ENCODE data around the gene DIRAS1. TPM values are rescaled to one million over a fixed set of nuclear protein-coding genes. Genes with fewer than 3 reads are reported as not detected.
"Not testable (repeated sequence)": the region's sequence is repeated elsewhere in the genome, so short reads cannot be mapped to it uniquely, and the experiment has no call there.

The DIRAS1 gene
- total and polyA plus RNA-seq, 4 donors = 0.13 to 3.5 (median 1.7) TPM; not detected in 1

GRCh38 chr19:2680808-2681207, 40.4 kb downstream of the DIRAS1 start:
- H3K4me1 ChIP-seq (ENCODE audit: control insufficient read depth in 1 of 2, insufficient read depth in 2 of 2, low read length in 2 of 2) = no peaks in the 10 kb centered on the region
- no peak overlapping the region for H3K4me3 ChIP-seq (ENCODE audit: low read length in 2 of 2)
- intact Hi-C loops (cut with DNase I) = no loop called here
- no peaks in the 10 kb centered on the region for H3K9me3 ChIP-seq (ENCODE audit: control insufficient read depth, low read length)
- no peaks in the 10 kb centered on the region for H3K36me3 ChIP-seq (ENCODE audit: control insufficient read depth in 1 of 2, insufficient read depth in 2 of 2, low read length in 1 of 2)
- no peaks in the 10 kb centered on the region for H3K27me3 ChIP-seq (ENCODE audit: control insufficient read depth in 1 of 2, insufficient read depth in 2 of 2, low read length in 1 of 2)
- 85 to 88% methylated on average over 11 of the region's 11 CpGs for WGBS, 2 donors
- ATAC-seq (ENCODE audit: low FRiP score) (no peak), DNase-seq (no peak)
- no peak overlapping the region for H3K27ac ChIP-seq (ENCODE audit: low read depth in 1 of 2, low read length in 2 of 2)

- ATAC-seq (ENCODE audit: low FRiP score) (no peak), DNase-seq (no peak)
- H3K27me3 ChIP-seq (ENCODE audit: control insufficient read depth in 1 of 2, insufficient read depth in 2 of 2, low read length in 1 of 2) = no peaks in the 10 kb centered on the region
- no peak overlapping the region for H3K27ac ChIP-seq (ENCODE audit: low read depth in 1 of 2, low read length in 2 of 2)
- no peak overlapping the region for H3K4me3 ChIP-seq (ENCODE audit: low read length in 2 of 2)
- H3K9me3 ChIP-seq (ENCODE audit: control insufficient read depth, low read length) = no peaks in the 10 kb centered on the region
- 77 to 79% methylated on average over 2 of the region's 2 CpGs for WGBS, 2 donors
- H3K36me3 ChIP-seq (ENCODE audit: control insufficient read depth in 1 of 2, insufficient read depth in 2 of 2, low read length in 1 of 2) = no peaks in the 10 kb centered on the region
- no peaks in the 10 kb centered on the region for H3K4me1 ChIP-seq (ENCODE audit: control insufficient read depth in 1 of 2, insufficient read depth in 2 of 2, low read length in 2 of 2)
- intact Hi-C loops (cut with DNase I) = no loop called here
These were observed 41.7 kb downstream of the DIRAS1 start for GRCh38 chr19:2679439-2679838.

- H3K36me3 ChIP-seq (ENCODE audit: control insufficient read depth in 1 of 2, insufficient read depth in 2 of 2, low read length in 1 of 2); DNase-seq; intact Hi-C loops (cut with DNase I); H3K27me3 ChIP-seq (ENCODE audit: control insufficient read depth in 1 of 2, insufficient read depth in 2 of 2, low read length in 1 of 2); ATAC-seq (ENCODE audit: low FRiP score); H3K9me3 ChIP-seq (ENCODE audit: control insufficient read depth, low read length); H3K4me3 ChIP-seq (ENCODE audit: low read length in 2 of 2); H3K4me1 ChIP-seq (ENCODE audit: control insufficient read depth in 1 of 2, insufficient read depth in 2 of 2, low read length in 2 of 2); H3K27ac ChIP-seq (ENCODE audit: low read depth in 1 of 2, low read length in 2 of 2): not testable (repeated sequence)
- WGBS, 2 donors = 87 to 92% methylated on average over 5 of the region's 5 CpGs
These were observed 42.2 kb downstream of the DIRAS1 start for GRCh38 chr19:2678948-2679347.

GRCh38 chr19:2678044-2678671, 43.0 kb downstream of the DIRAS1 start:
- Histone ChIP-seq H3K27me3 (ENCODE audit: control insufficient read depth in 1 of 2, insufficient read depth in 2 of 2, low read length in 1 of 2) (no peaks in the 10 kb centered on the region), H3K9me3 (ENCODE audit: control insufficient read depth, low read length) (no peaks in the 10 kb centered on the region), H3K4me1 (ENCODE audit: control insufficient read depth in 1 of 2, insufficient read depth in 2 of 2, low read length in 2 of 2) (no peaks in the 10 kb centered on the region), H3K36me3 (ENCODE audit: control insufficient read depth in 1 of 2, insufficient read depth in 2 of 2, low read length in 1 of 2) (no peaks in the 10 kb centered on the region), H3K4me3 (ENCODE audit: low read length in 2 of 2) (no peak overlapping the region), H3K27ac (ENCODE audit: low read depth in 1 of 2, low read length in 2 of 2) (no peak overlapping the region)
- DNase-seq (no peak), ATAC-seq (ENCODE audit: low FRiP score) (no peak)
- intact Hi-C loops (cut with DNase I) = no loop called here
- WGBS, 2 donors = 74 to 75% methylated on average over 8 of the region's 8 CpGs

GRCh38 chr19:2676823-2677222, 44.3 kb downstream of the DIRAS1 start:
- Histone ChIP-seq H3K4me3 (ENCODE audit: low read length in 2 of 2) (no peak overlapping the region), H3K27me3 (ENCODE audit: control insufficient read depth in 1 of 2, insufficient read depth in 2 of 2, low read length in 1 of 2) (no peaks in the 10 kb centered on the region)
- ATAC-seq (ENCODE audit: low FRiP score) = no peak

GRCh38 chr19:2675892-2676291, 45.3 kb downstream of the DIRAS1 start:
- 40 to 53% methylated on average over 11 of the region's 11 CpGs for WGBS, 2 donors
- no peaks in the 10 kb centered on the region for H3K4me1 ChIP-seq (ENCODE audit: control insufficient read depth in 1 of 2, insufficient read depth in 2 of 2, low read length in 2 of 2)
- no peaks in the 10 kb centered on the region for H3K36me3 ChIP-seq (ENCODE audit: control insufficient read depth in 1 of 2, insufficient read depth in 2 of 2, low read length in 1 of 2)
- H3K9me3 ChIP-seq (ENCODE audit: control insufficient read depth, low read length) = no peaks in the 10 kb centered on the region
- no peaks in the 10 kb centered on the region for H3K27me3 ChIP-seq (ENCODE audit: control insufficient read depth in 1 of 2, insufficient read depth in 2 of 2, low read length in 1 of 2)
- no peak overlapping the region for H3K27ac ChIP-seq (ENCODE audit: low read depth in 1 of 2, low read length in 2 of 2)
- DNase-seq (no peak), ATAC-seq (ENCODE audit: low FRiP score) (no peak)
- intact Hi-C loops (cut with DNase I) = no loop called here
- H3K4me3 ChIP-seq (ENCODE audit: low read length in 2 of 2) = no peak overlapping the region

More at GRCh38 chr19:2676823-2677222, 44.3 kb downstream of the DIRAS1 start:
- Histone ChIP-seq H3K9me3 (ENCODE audit: control insufficient read depth, low read length) (no peaks in the 10 kb centered on the region), H3K27ac (ENCODE audit: low read depth in 1 of 2, low read length in 2 of 2) (no peak overlapping the region), H3K4me1 (ENCODE audit: control insufficient read depth in 1 of 2, insufficient read depth in 2 of 2, low read length in 2 of 2) (no peaks in the 10 kb centered on the region), H3K36me3 (ENCODE audit: control insufficient read depth in 1 of 2, insufficient read depth in 2 of 2, low read length in 1 of 2) (no peaks in the 10 kb centered on the region)
- intact Hi-C loops (cut with DNase I) = no loop called here
- 56 to 57% methylated on average over 12 of the region's 12 CpGs for WGBS, 2 donors
- DNase-seq = no peak

GRCh38 chr19:2670217-2670616, 51.0 kb downstream of the DIRAS1 start:
- H3K4me1 ChIP-seq (ENCODE audit: control insufficient read depth in 1 of 2, insufficient read depth in 2 of 2, low read length in 2 of 2) = no peaks in the 10 kb centered on the region
- no peak for ATAC-seq (ENCODE audit: low FRiP score)
- intact Hi-C loops (cut with DNase I) = no loop called here
- no peaks in the 10 kb centered on the region for H3K27me3 ChIP-seq (ENCODE audit: control insufficient read depth in 1 of 2, insufficient read depth in 2 of 2, low read length in 1 of 2)
- no peak overlapping the region for H3K27ac ChIP-seq (ENCODE audit: low read depth in 1 of 2, low read length in 2 of 2)
- 62 to 66% methylated on average over 16 of the region's 16 CpGs for WGBS, 2 donors
- no peak for DNase-seq
- no peaks in the 10 kb centered on the region for H3K36me3 ChIP-seq (ENCODE audit: control insufficient read depth in 1 of 2, insufficient read depth in 2 of 2, low read length in 1 of 2)
- no peaks in the 10 kb centered on the region for H3K9me3 ChIP-seq (ENCODE audit: control insufficient read depth, low read length)
- no peak overlapping the region for H3K4me3 ChIP-seq (ENCODE audit: low read length in 2 of 2)

GRCh38 chr19:2668175-2668763, 52.9 kb downstream of the DIRAS1 start:
- intact Hi-C loops (cut with DNase I) = no loop called here
- no peak for DNase-seq
- Histone ChIP-seq H3K4me1 (ENCODE audit: control insufficient read depth in 1 of 2, insufficient read depth in 2 of 2, low read length in 2 of 2) (no peaks in the 10 kb centered on the region), H3K27me3 (ENCODE audit: control insufficient read depth in 1 of 2, insufficient read depth in 2 of 2, low read length in 1 of 2) (no peaks in the 10 kb centered on the region), H3K27ac (ENCODE audit: low read depth in 1 of 2, low read length in 2 of 2) (no peak overlapping the region), H3K36me3 (ENCODE audit: control insufficient read depth in 1 of 2, insufficient read depth in 2 of 2, low read length in 1 of 2) (no peaks in the 10 kb centered on the region), H3K4me3 (ENCODE audit: low read length in 2 of 2) (no peak overlapping the region), H3K9me3 (ENCODE audit: control insufficient read depth, low read length) (no peaks in the 10 kb centered on the region)
- ATAC-seq (ENCODE audit: low FRiP score) = no peak
- WGBS, 2 donors = 81 to 89% methylated on average over 15 of the region's 15 CpGs

- intact Hi-C loops (cut with DNase I); H3K9me3 ChIP-seq (ENCODE audit: control insufficient read depth, low read length); H3K4me1 ChIP-seq (ENCODE audit: control insufficient read depth in 1 of 2, insufficient read depth in 2 of 2, low read length in 2 of 2); DNase-seq; ATAC-seq (ENCODE audit: low FRiP score); H3K4me3 ChIP-seq (ENCODE audit: low read length in 2 of 2); H3K27me3 ChIP-seq (ENCODE audit: control insufficient read depth in 1 of 2, insufficient read depth in 2 of 2, low read length in 1 of 2); H3K36me3 ChIP-seq (ENCODE audit: control insufficient read depth in 1 of 2, insufficient read depth in 2 of 2, low read length in 1 of 2); H3K27ac ChIP-seq (ENCODE audit: low read depth in 1 of 2, low read length in 2 of 2): not testable (repeated sequence)
- WGBS, 2 donors = 85 to 91% methylated on average over 10 of the region's 10 CpGs
These were observed 53.8 kb downstream of the DIRAS1 start for GRCh38 chr19:2667349-2667748.
